CD4-positive, alpha-beta T cell treated with Interleukin-17A for 4 hours (primary cell): ENCODE data around the gene TXNRD3.
"Not testable (repeated sequence)": the region's sequence is repeated elsewhere in the genome, so short reads cannot be mapped to it uniquely, and the experiment has no call there.

Source experiments
- DNase-seq: peaks from one replicate; pipeline ENCODE4 v3.0.0-alpha.2; 2020; ENCODE audit warnings: mixed read lengths

TXNRD3 gene

DNA sequence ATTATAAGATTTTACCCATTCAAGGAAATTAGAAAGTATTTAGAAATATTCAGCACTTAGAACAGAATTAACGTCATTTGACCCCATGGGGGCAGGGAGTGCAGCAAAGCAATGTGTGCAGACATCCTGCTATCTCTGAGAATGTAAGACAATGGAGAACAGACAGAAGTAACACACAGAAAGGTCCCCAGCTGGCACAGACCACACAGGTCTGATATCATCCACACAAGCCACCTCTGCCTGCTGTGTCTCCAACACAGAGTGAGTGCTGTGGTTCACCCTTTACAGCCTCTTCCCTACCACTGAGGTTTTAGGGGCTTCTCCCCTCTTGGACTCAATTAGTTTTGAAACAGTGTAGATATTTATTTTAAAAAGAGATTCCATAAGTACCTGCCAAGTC, 16.1 kb downstream of the TXNRD3 start:
- DNase-seq = no peak

DNA sequence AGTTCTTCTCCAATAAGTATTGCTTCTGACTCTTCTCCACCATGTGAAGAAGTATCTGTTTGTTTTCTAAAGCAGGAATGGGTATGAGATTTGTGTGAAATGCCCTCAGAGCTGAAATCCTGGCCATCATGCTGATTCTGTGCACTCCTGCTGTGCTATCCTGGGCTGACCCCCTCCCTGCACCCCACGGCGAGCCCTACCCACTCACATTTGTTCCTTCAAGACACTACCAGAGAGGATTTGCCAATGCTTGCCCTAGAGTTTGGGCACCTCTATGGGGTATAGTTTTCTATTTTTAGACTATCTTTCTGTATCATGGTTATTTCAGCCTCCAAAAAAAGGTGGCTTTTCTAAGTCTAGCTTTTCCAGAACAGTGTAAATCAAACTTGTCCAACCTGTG, 18.5 kb downstream of the TXNRD3 start:
- no peak for DNase-seq

DNA sequence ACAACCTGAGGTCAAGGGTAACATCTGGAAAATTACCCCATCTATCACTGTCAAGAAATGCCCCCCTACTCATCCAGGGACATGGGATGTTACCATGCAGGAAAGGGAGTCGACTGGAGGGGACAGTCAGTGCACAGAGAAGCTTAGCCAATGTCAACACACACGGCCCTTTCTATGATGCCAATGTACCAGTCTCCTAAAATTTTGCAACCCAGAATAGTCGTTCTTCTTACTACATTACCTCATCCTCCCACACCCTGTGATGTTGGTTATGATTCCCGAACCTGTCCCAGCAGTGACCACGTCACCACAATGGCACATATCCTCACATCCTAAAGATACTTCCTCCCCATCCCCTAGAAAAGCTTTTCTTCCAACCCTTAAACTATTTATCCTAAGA, 20.1 kb downstream of the TXNRD3 start:
- no peak for DNase-seq

DNA sequence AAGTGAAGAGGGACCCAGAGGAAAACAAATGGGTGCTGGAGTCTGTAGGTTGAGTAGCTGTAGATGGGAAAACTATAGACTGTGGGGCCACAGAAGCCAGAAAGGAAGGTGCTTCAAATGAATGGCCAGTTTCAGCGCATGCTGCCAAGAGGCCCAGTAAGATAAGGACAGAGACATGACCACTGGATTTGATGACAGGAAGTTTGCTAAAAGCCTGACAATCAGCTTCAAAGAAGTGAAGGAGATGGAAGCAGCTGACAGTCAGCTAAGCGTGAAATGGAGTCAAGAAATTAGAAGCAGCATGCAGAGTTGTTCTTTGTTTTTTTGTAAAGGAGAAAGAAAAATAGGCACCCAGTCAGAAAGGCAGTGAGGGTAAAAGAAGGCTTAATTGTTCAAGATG, 24.9 kb downstream of the TXNRD3 start:
- DNase-seq = no peak

DNA sequence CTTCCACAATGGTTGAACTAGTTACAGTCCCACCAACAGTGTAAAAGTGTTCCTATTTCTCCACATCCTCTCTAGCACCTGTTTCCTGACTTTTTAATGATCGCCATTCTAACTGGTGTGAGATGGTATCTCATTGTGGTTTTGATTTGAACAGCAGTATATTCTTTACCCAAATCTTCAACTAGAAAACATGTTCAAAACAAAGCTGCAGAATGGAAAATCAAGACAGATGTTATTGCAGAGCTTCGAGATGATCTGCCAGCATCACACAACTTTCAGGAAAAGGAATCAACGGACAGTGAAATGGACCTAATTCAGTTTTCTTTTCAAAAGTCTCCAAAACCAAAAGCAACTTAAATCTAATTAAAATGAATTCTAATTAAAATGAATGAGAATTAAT, 29.2 kb downstream of the TXNRD3 start:
- DNase-seq = not testable (repeated sequence)

DNA sequence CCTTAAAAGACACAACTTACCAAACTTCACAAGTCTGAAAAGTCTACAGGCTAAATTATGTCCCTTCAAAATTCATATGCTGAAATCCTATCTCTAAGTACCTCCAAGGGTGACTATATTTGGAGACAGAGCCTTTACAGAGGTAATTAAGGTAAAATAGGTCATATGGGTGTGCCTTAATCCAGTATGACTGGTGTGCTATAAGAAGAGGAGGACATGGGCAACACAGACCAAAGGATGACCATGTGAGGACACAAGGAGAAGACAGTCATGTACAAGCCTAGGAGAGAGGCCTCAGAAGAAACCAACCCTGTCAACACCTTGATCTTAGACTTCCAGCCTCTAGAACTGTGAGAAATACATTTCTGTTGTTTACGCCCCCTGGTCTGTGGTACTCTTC, 32.2 kb downstream of the TXNRD3 start:
- no peak for DNase-seq

DNA sequence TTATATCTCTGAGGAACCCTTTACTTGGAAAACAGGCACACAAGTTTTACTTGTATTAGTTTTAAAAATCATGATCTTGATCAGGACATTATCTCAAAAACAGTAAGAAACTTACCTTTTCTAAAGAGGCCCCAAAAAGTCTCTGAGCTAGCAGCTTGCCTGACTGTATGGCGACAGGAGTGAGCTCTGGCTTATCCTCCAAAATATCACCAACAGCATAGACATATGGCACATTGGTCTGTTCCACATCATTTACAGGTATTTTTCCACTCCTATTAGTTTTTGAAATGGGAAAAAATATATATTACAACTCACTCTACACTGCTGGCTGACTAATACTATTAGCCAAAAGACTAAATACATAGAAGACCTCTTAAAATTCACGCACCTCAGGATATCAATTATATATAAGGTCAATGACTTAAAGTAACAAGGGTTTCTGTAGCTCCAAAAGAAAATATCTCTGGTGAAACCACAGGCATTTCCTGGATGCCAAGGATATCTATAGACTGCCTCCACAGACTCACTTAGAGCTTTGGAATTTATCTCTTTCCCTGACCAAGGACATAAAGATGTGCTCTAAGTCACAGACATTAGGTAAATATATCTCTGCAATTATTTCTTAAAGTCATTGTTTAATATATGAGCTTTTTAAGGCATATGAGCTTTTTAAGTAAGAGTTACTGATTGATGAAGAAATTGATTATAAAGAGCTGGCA, 33.1 kb downstream of the TXNRD3 start:
- DNase-seq = no peak

DNA sequence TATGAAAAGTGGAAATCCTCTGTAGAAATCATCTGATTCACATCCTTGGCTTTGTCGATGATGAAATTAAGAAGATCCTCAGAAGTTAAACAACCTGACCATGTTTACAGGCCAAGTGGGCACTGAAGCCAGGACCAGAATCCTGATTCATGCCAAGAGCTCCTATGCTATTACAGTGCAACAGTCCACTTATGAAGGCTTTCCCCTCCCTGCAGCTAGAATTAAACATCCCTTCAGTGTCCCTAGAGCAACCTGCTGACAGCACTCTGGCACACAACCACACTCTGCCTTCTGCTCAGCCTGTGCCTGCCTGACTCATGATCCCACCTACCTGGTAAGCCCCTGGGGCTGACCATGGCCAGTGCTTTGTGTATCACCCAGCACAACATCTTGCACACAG, 33.8 kb downstream of the TXNRD3 start:
- no peak for DNase-seq

DNA sequence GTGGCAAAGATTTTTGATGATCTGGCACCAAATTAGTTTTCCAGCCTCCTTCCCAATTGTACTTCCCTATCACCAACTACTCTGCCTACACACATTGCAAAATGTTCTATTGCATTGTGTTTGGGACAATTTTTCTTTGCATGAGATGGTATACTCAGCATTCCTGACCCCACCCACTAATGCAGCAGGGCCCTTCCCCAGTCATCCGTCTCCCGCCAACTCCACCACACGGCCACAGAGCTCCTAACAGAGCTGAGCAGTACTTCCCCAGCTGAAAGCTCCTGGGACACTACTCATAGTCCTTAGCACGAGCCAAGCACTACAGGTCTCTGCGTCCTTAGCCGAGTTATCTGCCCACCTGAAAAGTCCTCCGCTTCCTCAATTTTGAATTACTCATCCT, 34.2 kb downstream of the TXNRD3 start:
- DNase-seq = no peak

DNA sequence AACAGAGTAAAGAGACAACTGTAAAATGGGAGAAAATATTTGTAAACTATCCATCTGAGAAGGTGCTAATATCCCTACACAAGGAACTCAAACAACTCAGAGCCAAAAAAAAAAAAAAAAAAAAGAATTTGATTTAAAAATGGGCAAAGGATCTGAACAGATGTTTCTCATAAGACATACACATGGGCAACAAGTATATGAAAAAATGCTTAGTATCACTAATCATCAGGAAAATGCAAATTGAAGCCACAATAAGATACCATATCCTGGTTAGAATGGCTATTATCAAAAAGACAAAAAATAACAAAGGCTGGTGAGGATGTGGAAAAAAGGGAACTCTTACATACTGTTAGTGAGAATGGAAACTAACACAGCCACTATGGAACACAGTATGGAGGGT, 36.2 kb downstream of the TXNRD3 start:
- DNase-seq = no peak

DNA sequence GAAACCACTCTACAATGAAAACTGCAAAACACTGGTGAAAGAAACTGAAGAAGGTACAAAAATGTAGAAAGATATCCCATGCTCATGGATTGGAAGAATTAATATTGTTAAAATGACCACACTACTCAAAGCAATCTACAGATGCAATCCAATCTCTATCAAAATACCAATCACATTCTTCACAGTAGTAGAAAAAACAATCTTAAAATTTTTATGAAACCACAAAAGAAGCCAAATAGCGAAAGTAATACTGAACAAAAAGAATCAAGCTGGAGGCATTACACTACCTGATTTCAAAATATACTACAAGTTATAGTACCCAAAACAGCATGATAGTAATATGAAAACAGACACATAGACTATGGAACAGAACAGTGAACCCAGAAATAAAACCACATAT, 36.9 kb downstream of the TXNRD3 start:
- no peak for DNase-seq

DNA sequence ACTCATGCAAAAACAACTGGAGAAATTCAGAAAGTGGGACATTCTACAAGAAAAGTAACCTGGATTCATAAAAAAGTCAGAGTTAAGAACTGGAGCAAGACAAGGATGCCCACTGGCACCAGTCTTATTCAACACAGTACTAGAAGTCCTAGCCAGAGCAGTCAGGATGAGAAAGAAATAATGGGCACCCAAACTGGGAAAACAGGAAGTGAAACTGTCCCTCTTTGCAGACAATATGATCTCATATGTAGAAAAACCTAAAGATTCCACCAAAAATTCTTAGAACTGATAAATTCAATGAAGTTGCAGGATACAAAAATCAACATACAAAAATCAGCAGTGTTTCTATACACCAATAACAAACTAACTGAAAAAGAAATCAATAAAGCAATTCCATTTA, 37.4 kb downstream of the TXNRD3 start:
- no peak for DNase-seq

DNA sequence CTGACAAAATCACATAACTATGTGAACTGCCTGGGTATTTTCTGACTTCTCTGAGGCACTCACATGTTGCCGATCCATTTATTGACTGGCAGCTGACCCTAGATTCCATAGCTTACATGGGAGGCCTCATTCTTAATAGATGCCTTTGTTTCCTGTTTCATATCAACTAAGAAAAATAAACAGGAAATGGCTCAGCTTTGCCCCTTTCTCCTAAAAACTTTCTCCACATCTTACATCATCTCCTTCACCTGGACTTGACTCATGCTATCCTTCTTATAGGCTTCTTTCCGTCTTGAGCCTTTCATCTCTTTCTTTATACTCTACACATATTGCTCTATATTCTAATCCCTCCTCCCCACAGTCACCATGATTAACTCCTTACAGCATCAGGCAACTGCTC, 38.0 kb downstream of the TXNRD3 start:
- DNase-seq = no peak

DNA sequence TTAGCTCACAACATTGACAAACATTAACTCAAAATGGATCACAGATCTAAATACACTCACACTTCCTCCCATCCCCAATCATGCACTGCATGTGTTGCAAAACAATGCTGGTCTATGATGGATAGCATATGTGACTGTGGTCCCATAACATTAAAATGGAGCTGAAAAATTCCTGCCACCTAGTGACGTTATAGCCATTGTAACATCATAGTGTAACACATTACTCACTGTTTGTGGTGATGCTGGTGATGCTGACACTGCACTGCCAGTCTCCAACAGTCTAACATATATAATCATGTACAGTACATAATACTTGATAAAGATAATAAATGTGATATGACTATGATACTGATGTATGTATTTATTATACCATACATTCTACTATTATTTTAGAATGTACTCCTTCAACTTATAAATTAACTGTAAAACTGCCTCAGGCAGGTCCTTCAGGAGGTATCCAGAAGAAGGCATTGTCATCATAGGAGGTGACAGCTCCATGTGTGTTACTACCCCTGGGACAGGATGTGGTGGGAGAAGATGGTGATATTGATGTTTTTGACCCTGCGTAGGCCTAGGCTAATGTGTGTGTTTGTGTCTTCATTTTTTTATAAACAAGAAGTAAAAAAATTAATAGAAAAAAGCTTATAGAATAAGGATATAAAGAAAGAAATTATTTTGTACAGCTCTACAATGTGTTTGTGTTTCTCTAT, 41.3 kb downstream of the TXNRD3 start:
- no peak for DNase-seq

DNA sequence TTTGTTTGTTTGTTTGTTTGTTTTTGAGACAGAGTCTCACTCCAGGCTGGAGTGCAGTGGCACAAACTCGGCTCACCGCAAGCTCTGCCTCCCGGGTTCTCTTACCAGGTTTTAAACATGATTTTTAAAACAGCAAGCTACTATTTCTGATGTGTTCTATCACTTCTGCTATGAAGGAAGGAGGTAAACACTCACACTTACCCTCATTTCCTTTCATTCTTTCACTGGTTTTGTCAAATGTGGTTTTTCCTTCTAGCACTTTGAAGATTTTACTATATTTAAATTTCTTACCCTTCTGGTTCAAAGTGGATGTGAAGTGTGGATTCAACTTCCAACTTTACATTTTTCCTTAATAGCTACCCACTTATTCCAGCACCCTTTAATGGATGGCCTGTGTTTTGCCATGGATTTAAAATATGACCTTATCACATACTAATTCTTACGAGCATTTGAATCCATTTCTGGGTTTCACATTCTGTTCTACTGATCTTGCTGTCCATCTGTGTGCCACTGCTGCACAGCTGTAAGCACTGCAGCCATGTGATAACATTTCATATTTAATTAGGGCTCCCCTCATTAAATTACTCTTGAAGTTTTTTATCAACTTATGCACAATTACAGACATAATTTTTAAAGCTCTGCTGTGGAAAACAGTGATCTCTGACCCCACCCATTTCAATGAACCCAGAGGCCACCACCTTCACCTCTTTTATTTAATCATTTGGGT, 42.3 kb downstream of the TXNRD3 start:
- no peak for DNase-seq

DNA sequence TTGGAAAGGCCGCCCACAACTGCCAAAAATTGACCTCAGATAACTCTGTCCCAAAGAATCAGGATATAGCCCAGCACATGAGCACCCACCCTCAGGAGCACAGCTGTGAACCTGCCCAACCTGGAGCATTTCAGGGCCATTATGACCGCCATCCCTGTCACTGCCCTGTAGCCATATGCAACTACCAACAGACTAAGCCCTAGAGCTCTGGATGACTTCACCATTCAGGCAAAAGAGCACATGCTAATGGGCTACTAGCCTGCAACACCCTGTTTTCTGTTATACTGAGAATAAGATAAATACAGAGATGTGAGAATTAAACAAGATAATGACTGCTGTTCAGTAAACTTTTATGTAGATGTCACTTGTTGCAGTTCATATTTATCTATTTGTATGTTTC, 45.0 kb downstream of the TXNRD3 start:
- no peak for DNase-seq

DNA sequence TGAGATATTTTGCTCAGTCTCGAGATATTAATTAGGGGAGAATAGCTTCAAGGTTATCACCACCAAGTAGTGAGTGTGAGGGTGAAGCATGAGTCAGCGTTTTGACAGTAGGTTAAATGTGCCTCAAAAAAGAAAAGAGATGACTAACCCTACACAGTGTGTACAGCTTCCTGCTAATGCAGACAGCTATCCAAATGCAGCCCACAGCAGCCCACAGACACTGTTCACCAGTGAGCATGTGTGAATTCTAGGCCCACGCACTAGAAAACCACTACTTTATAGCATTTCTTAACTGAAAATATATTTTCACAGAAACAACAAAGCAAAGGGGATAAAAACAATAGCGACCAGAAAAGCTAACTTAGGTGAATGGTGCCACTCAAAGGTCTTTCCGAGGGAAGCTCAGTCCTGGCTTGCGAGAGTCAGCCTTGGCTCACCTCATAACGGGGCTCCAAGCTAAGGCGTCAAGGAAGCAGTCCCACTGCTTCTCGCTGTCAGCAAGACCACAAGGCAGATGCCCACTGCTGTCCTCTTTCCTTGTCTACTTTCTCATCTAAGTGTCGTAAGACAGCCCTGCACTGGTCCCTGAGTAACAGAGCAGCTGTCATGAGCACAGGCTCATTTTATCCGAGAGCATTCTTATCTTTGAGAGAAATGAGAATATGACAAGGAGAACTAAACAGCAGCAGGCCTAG, 47.6 kb downstream of the TXNRD3 start:
- no peak for DNase-seq

DNA sequence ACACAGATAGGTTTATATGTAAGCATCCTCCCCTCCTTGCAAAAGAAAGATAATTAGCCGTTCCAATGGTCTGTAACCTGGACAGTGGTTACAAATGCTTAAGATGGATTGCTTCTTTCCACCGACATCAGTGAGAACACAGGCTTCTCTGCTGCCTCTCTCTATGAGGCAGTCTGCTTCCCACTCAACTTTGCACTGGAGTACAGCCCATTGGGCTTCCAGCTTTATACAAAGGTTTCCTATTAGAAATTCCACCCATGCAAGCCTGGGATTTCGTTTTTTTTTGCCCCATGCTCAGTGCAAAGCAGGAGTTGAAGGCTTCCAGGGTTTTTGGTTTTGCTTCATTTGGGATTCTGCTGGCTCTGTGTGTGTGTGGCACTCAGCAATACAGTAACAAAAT, 48.9 kb downstream of the TXNRD3 start:
- no peak for DNase-seq

DNA sequence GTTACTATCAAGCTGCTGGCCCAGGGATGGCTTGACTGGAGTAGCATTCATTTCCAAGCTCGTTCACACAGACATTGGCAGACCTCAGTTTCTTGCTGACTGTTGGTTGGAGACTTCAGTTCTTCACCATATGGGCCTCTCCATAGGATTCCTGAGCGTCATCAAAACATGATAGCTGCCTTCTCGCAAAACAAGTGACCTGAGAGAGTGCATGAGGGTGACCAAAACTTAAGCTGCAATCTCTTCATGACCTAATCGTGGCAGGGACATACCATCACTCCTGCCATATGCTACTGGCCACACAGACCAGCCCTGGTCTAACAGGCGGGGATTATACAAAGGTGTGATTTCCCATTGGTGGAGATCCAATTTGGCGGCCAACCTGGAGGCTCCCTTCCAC, 50.2 kb downstream of the TXNRD3 start:
- no peak for DNase-seq

DNA sequence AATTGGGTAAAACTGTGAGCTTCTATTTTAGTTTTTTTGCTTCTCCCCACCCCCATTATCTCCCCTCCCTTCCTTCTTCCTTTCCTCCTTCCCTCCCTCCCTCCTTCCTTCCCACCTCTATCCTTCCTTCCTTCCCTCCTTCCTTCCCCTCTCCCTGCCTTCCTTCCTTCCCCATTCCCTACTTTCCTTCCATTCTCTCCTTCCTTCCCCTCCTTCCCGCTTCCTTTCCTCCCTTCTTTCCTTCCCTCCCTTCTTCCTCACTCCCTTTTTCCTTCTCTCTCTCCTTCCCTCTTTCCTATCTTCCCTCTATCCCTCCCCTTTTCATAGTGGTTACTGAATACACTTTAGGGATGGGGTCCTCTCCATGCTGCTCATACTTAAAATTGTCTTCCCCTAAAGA, 55.8 kb downstream of the TXNRD3 start:
- no peak for DNase-seq

DNA sequence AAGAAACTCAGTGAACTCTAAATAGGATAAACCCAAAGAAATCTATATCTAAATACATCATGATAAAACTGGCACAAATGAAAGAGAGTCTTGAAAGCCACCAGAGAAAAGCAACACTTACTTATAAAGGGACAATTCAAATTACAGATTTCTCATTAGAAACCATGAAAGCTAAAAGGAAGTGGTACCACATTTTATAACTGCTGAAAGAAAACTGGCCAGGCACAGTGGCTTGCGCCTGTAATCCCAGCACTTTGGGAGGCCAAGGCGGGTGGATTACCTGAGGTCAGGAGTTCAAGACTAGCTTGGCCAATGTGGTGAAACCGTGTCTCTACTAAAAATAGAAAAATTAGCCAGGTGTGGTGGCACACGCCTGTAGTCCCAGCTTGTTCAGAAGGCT, 59.4 kb downstream of the TXNRD3 start:
- not testable (repeated sequence) for DNase-seq

DNA sequence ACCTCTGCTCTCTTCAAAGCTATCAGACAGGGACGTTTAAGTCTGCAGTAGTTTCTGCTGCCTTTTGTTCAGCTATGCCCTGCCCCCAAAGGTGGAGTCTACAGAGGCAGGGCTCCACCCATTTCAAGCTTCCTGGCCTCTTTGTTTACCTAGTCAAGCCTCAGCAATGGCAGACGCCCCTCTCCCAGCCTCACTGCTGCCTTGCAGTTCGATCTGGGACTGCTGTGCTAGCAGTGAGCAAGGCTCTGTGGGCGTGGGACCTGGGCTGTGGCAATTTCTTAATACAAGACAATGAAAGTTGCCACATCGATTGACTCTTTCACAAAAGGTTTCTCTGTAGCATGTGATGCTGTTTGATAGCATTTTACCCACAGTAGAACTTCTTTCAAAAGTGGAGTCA, 63.4 kb downstream of the TXNRD3 start:
- not testable (repeated sequence) for DNase-seq

DNA sequence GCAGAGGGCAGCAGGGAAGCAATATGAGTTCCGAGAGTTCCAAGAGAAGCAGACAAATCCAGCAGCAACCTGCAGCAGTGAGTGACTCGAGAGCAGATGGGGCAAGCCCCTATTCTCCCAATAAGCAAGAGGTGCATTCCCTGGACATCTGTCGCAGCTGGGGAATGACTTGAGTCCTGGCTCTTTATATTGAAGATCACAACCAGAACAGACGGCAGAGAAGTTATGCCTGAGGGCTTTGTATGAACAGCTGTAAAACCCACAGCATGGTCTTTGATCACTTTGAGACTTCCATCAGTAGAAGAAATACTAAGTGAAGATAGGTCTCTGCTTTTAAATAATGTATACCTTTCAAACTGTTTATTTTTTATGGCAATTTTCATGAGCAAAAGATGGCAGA, 72.6 kb downstream of the TXNRD3 start:
- DNase-seq = no peak

DNA sequence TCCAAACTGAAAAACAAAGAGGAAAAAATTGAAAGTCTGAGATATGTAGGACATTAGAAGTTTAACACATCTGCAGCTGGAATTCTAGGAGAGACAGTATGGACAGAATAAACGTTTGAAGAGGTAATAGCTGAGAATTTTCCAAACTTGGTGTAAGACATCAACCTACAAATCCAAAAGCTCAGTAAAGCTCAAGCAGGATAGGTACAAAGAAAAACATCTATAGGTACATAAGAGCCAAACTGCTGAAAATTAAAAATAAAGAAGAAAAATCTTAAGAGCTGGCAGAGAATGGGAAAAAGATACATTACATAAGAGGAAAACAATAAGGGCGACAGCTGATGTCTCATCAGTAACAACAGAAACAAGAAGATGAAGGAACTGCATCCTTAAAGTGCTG, 73.4 kb downstream of the TXNRD3 start:
- DNase-seq = no peak
